ENCODE data around the gene MMS22L. TPM values are rescaled to one million over a fixed set of nuclear protein-coding genes. Genes with fewer than 3 reads are reported as not detected.

The MMS22L gene
- total and polyA plus RNA-seq, 2 of the 13 experiments (the other 11 are each of a cell fraction or from before 2014, with no cell fraction given): 6.2 to 32.9 TPM

DNA sequence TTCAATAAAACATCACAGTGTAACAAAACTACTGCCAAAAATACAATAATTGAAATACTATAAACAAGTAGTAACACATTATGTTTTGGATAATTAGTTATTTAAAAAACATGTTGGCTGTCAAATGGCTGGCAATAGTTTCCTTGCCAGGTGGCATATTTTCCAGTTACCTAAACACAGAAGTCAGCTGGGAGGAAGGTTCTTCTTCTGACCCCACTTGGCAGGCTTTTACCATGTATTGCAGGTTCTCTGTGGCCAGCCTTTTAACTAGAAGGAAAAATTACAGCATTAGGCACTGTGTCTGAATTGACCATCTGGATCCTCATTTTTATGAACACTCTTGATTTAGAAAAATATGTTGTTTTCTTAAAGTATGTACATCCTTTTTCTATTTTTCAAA lies 131.4 kb downstream of the MMS22L start:
- CTCF ChIA-PET (ENCODE audit: low intra/inter-chr PET ratio, low total read pairs): no interaction called here
- no peak for FAIRE-seq
- H3K4me1 ChIP-seq (ENCODE audit: insufficient read depth, low read length): no peaks in the 10 kb centered on the region
- no TSS peak for BruUV-seq (replicated peaks)
- in situ Hi-C loops (cut with HindIII; ENCODE audit: extremely low pct_ligation_motif_present, low pct_unique_long_range_greater_than_20kb) (no loop called here), intact Hi-C loops (cut with micrococcal nuclease; ENCODE audit: unreplicated experiment) (no loop called here)
- H2AFZ ChIP-seq (ENCODE audit: low read length): no peak overlapping the region
- no peaks in the 10 kb centered on the region for H3K79me2 ChIP-seq (ENCODE audit: insufficient read depth, low read length)
- H3K27ac ChIP-seq (ENCODE audit: extremely low read length, insufficient read depth, low read length): no peak overlapping the region
- no peaks in the 10 kb centered on the region; a peak in 1 of 5 replicates for H3K36me3 ChIP-seq (replicated peaks in 1 of 2; ENCODE audit: control insufficient read depth in 1 of 2, insufficient read depth in 2 of 2, low read length in 2 of 2)
- no peak for DNase-seq (ENCODE audit: low spot score)
- no peaks in the 10 kb centered on the region for H3K9me3 ChIP-seq (ENCODE audit: low read length)
- H3K4me3 ChIP-seq (replicated peaks in 1 of 3; ENCODE audit: insufficient read depth in 1 of 3, low read depth in 2 of 3, low read length in 3 of 3): no peak overlapping the region
- no peaks in the 10 kb centered on the region for H4K20me1 ChIP-seq (ENCODE audit: insufficient read depth, low read length)
- TF ChIP-seq POLR2A (IDR thresholded peaks at IDR 0.05; ENCODE audit: insufficient read depth in 1 of 2, low read depth in 2 of 2, low read length in 2 of 2) (no peak), ZNF772 (CRISPR knock-in tag; IDR thresholded peaks at IDR 0.05) (no peak), ZFP37 (CRISPR knock-in tag; IDR thresholded peaks at IDR 0.05; ENCODE audit: borderline replicate concordance) (no peak), AGO2 (optimal IDR thresholded peaks at IDR 0.05; ENCODE audit: low read depth, low read length) (no peak), ZBTB38 (CRISPR knock-in tag; IDR thresholded peaks at IDR 0.05) (no peak), ZMAT3 (CRISPR knock-in tag; conservative IDR thresholded peaks at IDR 0.05) (no peak), ZNF501 (CRISPR knock-in tag; IDR thresholded peaks at IDR 0.05) (no peak), ZNF292 (CRISPR knock-in tag; IDR thresholded peaks at IDR 0.05; ENCODE audit: borderline replicate concordance, low read depth) (no peak), ZFP62 (CRISPR knock-in tag; IDR thresholded peaks at IDR 0.05) (no peak), CBX2 (IDR thresholded peaks at IDR 0.05; ENCODE audit: low read depth, low read length) (no peak), CBX2 (CRISPR knock-in tag; IDR thresholded peaks at IDR 0.05; ENCODE audit: low read depth) (no peak), FOSL2 (CRISPR knock-in tag; IDR thresholded peaks at IDR 0.05) (no peak)
- TF ChIP-seq, protein P1, sequence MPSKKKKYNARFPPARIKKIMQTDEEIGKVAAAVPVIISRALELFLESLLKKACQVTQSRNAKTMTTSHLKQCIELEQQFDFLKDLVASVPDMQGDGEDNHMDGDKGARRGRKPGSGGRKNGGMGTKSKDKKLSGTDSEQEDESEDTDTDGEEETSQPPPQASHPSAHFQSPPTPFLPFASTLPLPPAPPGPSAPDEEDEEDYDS (CRISPR knock-in tag; IDR thresholded peaks at IDR 0.05): no peak
- TF ChIP-seq, protein P2, sequence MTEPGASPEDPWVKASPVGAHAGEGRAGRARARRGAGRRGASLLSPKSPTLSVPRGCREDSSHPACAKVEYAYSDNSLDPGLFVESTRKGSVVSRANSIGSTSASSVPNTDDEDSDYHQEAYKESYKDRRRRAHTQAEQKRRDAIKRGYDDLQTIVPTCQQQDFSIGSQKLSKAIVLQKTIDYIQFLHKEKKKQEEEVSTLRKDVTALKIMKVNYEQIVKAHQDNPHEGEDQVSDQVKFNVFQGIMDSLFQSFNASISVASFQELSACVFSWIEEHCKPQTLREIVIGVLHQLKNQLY (CRISPR knock-in tag; IDR thresholded peaks at IDR 0.05): no peak
- TF ChIP-seq, protein P3, sequence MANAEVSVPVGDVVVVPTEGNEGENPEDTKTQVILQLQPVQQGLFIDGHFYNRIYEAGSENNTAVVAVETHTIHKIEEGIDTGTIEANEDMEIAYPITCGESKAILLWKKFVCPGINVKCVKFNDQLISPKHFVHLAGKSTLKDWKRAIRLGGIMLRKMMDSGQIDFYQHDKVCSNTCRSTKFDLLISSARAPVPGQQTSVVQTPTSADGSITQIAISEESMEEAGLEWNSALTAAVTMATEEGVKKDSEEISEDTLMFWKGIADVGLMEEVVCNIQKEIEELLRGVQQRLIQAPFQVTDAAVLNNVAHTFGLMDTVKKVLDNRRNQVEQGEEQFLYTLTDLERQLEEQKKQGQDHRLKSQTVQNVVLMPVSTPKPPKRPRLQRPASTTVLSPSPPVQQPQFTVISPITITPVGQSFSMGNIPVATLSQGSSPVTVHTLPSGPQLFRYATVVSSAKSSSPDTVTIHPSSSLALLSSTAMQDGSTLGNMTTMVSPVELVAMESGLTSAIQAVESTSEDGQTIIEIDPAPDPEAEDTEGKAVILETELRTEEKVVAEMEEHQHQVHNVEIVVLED (CRISPR knock-in tag; IDR thresholded peaks at IDR 0.05; ENCODE audit: borderline replicate concordance): no peak
- TF ChIP-seq, protein P4, sequence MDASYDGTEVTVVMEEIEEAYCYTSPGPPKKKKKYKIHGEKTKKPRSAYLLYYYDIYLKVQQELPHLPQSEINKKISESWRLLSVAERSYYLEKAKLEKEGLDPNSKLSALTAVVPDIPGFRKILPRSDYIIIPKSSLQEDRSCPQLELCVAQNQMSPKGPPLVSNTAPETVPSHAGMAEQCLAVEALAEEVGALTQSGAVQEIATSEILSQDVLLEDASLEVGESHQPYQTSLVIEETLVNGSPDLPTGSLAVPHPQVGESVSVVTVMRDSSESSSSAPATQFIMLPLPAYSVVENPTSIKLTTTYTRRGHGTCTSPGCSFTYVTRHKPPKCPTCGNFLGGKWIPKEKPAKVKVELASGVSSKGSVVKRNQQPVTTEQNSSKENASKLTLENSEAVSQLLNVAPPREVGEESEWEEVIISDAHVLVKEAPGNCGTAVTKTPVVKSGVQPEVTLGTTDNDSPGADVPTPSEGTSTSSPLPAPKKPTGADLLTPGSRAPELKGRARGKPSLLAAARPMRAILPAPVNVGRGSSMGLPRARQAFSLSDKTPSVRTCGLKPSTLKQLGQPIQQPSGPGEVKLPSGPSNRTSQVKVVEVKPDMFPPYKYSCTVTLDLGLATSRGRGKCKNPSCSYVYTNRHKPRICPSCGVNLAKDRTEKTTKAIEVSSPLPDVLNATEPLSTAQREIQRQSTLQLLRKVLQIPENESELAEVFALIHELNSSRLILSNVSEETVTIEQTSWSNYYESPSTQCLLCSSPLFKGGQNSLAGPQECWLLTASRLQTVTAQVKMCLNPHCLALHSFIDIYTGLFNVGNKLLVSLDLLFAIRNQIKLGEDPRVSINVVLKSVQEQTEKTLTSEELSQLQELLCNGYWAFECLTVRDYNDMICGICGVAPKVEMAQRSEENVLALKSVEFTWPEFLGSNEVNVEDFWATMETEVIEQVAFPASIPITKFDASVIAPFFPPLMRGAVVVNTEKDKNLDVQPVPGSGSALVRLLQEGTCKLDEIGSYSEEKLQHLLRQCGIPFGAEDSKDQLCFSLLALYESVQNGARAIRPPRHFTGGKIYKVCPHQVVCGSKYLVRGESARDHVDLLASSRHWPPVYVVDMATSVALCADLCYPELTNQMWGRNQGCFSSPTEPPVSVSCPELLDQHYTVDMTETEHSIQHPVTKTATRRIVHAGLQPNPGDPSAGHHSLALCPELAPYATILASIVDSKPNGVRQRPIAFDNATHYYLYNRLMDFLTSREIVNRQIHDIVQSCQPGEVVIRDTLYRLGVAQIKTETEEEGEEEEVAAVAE (CRISPR knock-in tag; IDR thresholded peaks at IDR 0.05; ENCODE audit: borderline replicate concordance): no peak
- TF ChIP-seq, protein P5, sequence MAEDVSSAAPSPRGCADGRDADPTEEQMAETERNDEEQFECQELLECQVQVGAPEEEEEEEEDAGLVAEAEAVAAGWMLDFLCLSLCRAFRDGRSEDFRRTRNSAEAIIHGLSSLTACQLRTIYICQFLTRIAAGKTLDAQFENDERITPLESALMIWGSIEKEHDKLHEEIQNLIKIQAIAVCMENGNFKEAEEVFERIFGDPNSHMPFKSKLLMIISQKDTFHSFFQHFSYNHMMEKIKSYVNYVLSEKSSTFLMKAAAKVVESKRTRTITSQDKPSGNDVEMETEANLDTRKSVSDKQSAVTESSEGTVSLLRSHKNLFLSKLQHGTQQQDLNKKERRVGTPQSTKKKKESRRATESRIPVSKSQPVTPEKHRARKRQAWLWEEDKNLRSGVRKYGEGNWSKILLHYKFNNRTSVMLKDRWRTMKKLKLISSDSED (CRISPR knock-in tag; IDR thresholded peaks at IDR 0.05): no peak
- H3K4me2 ChIP-seq (ENCODE audit: low read depth, low read length): no peak overlapping the region
- POLR2A ChIA-PET: no interaction called here
- no peak overlapping the region for H3K9ac ChIP-seq (ENCODE audit: insufficient read depth, low read depth, low read length)
- no peak for ATAC-seq
- H3K27me3 ChIP-seq (ENCODE audit: control insufficient read depth in 1 of 2, insufficient read depth in 2 of 2, low read length in 2 of 2): no peaks in the 10 kb centered on the region

Measured in HepG2 (cell line).